K562 (cell line): ENCODE results near the gene SAP25. TPM values are rescaled to one million over a fixed set of nuclear protein-coding genes. Genes with fewer than 3 reads are reported as not detected.

Experiments used
- ATAC-seq: fragments of 200-7000 bp; cut with Tn5 transposase; 3 replicates; pipeline ENCODE4 v1.9.1; 2020; ENCODE audit warnings: moderate library complexity
- BruUV-seq: library from RNA; stranded (reverse); fragments of 400-500 nt; replicated peaks from 2 replicates; lab custom pipeline; 2021; lab: Mats Ljungman, UMichigan
- CTCF ChIA-PET: fragments of 300-600 bp; formaldehyde crosslinking; extraction: SDS; loops from one replicate; lab custom pipeline; 2021; ENCODE audit warnings: low intra/inter-chr PET ratio; lab: Yijun Ruan, JAX
- POLR2A ChIA-PET: fragments of 300-600, 350-650 bp; sonication (Branson Sonifier 250); formaldehyde crosslinking; extraction: SDS; loops from one replicate; lab custom pipeline; 2021; ENCODE audit warnings: antibody characterized with exemption, inconsistent platforms; lab: Yijun Ruan, JAX
- DNase-seq, 4 experiments: peaks; one replicate each; pipeline versions ENCODE4 v3.0.0 to v3.0.0-alpha.2; 2011 to 2018; ENCODE audit warnings: low spot score in 3 of 4, mixed read lengths in 3 of 4; ENCODE audit errors: extremely low read depth in 1 of 4
- FAIRE-seq: peaks from 2 replicates; lab custom pipeline; 2011; peaks lifted over from hg19 to GRCh38; lab: Jason Lieb, UNC
- H2AFZ ChIP-seq: 2 replicates; pipeline ENCODE4 v1.6.0; 2011; ENCODE audit warnings: low read depth, low read length, control low read depth, inconsistent platforms
- H3K27ac ChIP-seq: fragments of 200-600 bp; 3 replicates; pipeline ENCODE4 v1.8.0; 2011; ENCODE audit warnings: low read depth, mild to moderate bottlenecking, control low read depth, inconsistent platforms, low read length, moderate library complexity, mixed read lengths; ENCODE audit errors: extremely low read depth
- H3K27me3 ChIP-seq, 2 experiments: fragments of 300-600 bp in 1 of 2; 2 replicates in 1 of 2; 3 replicates in 1 of 2; pipeline versions ENCODE4 v1.6.0 to v1.8.0; 2011; ENCODE audit warnings: inconsistent platforms in 2 of 2, low read length in 2 of 2, mild to moderate bottlenecking in 1 of 2, mixed read lengths in 1 of 2, moderate library complexity in 1 of 2; ENCODE audit not compliant: control insufficient read depth in 2 of 2, insufficient read depth in 2 of 2
- H3K36me3 ChIP-seq: fragments of 300-600 bp; 3 replicates; pipeline ENCODE4 v1.8.0; 2011; ENCODE audit warnings: mild to moderate bottlenecking, low read length, inconsistent platforms; ENCODE audit not compliant: control insufficient read depth, insufficient read depth
- H3K4me1 ChIP-seq, 2 experiments: fragments of 200-600 bp in 1 of 2; replicated peaks in 1 of 2; 2 replicates in 1 of 2; 3 replicates in 1 of 2; pipeline versions ENCODE4 v1.5.1 to v1.8.0; 2011; ENCODE audit warnings: inconsistent platforms in 2 of 2, low read length in 2 of 2, mild to moderate bottlenecking in 1 of 2, mixed read lengths in 1 of 2, moderate library complexity in 1 of 2; ENCODE audit not compliant: control insufficient read depth in 2 of 2, insufficient read depth in 2 of 2
- H3K4me2 ChIP-seq: 2 replicates; pipeline ENCODE4 v1.6.1; 2011; ENCODE audit warnings: low read length, control low read depth, inconsistent platforms, mixed read lengths; ENCODE audit not compliant: insufficient read depth
- H3K4me3 ChIP-seq: fragments of 200-600 bp; sonication (generic), shearing (Covaris generic); 2 replicates; pipeline ENCODE4 v1.5.1; 2016; ENCODE audit warnings: control low read depth, inconsistent platforms
- H3K79me2 ChIP-seq: fragments of 200-600 bp; 3 replicates; pipeline ENCODE4 v1.8.0; 2011; ENCODE audit warnings: low read length, inconsistent platforms; ENCODE audit not compliant: control insufficient read depth, insufficient read depth
- H3K9ac ChIP-seq, 2 experiments: 2 replicates each; pipeline versions ENCODE4 v1.6.0 to v1.6.1; 2011; ENCODE audit warnings: low read depth in 2 of 2, low read length in 2 of 2, control low read depth in 1 of 2, inconsistent platforms in 1 of 2, mild to moderate bottlenecking in 1 of 2, mixed read lengths in 1 of 2; ENCODE audit not compliant: insufficient read depth in 1 of 2
- H3K9me1 ChIP-seq: one replicate; pipeline ENCODE4 v1.6.0; 2011; ENCODE audit warnings: inconsistent platforms, mild to moderate bottlenecking, low read length, moderate library complexity; ENCODE audit not compliant: control insufficient read depth, insufficient read depth
- H3K9me3 ChIP-seq: replicated peaks from 2 replicates; pipeline ENCODE4 v1.5.1; 2011; ENCODE audit warnings: low read depth, low read length, inconsistent platforms; ENCODE audit not compliant: control insufficient read depth, insufficient read depth
- H4K20me1 ChIP-seq: replicated peaks from 2 replicates; pipeline ENCODE4 v1.6.1; 2011; ENCODE audit warnings: low read length, inconsistent platforms, mixed read lengths; ENCODE audit not compliant: control insufficient read depth, insufficient read depth
- BCL6 ChIP-seq: fragments of 250-450 bp; sonication (Bioruptor Pico); IDR thresholded peaks from 2 replicates; pipeline ENCODE4 v1.4.0; 2020
- BRD4 ChIP-seq: fragments of 200-600 bp; sonication (generic); IDR thresholded peaks from 2 replicates; pipeline ENCODE4 v1.6.1; 2017; ENCODE audit warnings: inconsistent platforms
- DIDO1 ChIP-seq: fragments of 450-650 bp; IDR thresholded peaks from 2 replicates; pipeline ENCODE4 v1.6.1; 2016; ENCODE audit warnings: low read depth, missing biosample characterization, missing genetic modification characterization
- E2F3 ChIP-seq: fragments of 250-450 bp; sonication (Bioruptor Pico); IDR thresholded peaks from 2 replicates; pipeline ENCODE4 v1.4.0; 2020; ENCODE audit warnings: mild to moderate bottlenecking
- HDAC1 ChIP-seq, 2 experiments: fragments of 450-650 bp; IDR thresholded peaks; 2 replicates each; pipeline ENCODE4 v1.6.1; 2016 to 2017; ENCODE audit warnings: inconsistent platforms in 1 of 2, mild to moderate bottlenecking in 1 of 2, moderate library complexity in 1 of 2
- HDAC3 ChIP-seq: fragments of 450-650 bp; IDR thresholded peaks from 2 replicates; pipeline ENCODE4 v1.6.1; 2018; ENCODE audit warnings: borderline replicate concordance, mild to moderate bottlenecking, moderate library complexity; ENCODE audit not compliant: partially characterized antibody
- JUNB ChIP-seq: fragments of 450-650 bp; formaldehyde crosslinking; conservative IDR thresholded peaks from 2 replicates; pipeline ENCODE4 v1.4.0; 2020; ENCODE audit warnings: mild to moderate bottlenecking
- MYBL2 ChIP-seq, 2 experiments: fragments of 450-650 bp in 1 of 2; sonication (generic) in 1 of 2; formaldehyde crosslinking in 1 of 2; IDR thresholded peaks; 2 replicates each; pipeline versions ENCODE4 v1.6.1 to v1.8.1; 2017 to 2022; ENCODE audit warnings: borderline replicate concordance in 1 of 2, inconsistent platforms in 1 of 2, low read depth in 1 of 2, mild to moderate bottlenecking in 1 of 2, missing genetic modification reagents in 1 of 2, moderate library complexity in 1 of 2
- MYC ChIP-seq, 2 experiments: fragments of 250-450 bp in 1 of 2; sonication (Bioruptor Pico) in 1 of 2; IDR thresholded peaks; 2 replicates each; pipeline versions ENCODE4 v1.5.1 to v1.6.1; 2012 to 2021; ENCODE audit warnings: low read depth in 2 of 2, borderline replicate concordance in 1 of 2, improper control_type of control experiment in 1 of 2, low read length in 1 of 2, mild to moderate bottlenecking in 1 of 2, moderate library complexity in 1 of 2
- NCOR1 ChIP-seq: fragments of 450-650 bp; IDR thresholded peaks from 2 replicates; pipeline ENCODE4 v1.6.1; 2016; ENCODE audit warnings: mild to moderate bottlenecking, moderate library complexity
- NELFE ChIP-seq: IDR thresholded peaks from 2 replicates; pipeline ENCODE4 v1.6.1; 2011; ENCODE audit warnings: mild to moderate bottlenecking; ENCODE audit not compliant: insufficient read depth, insufficient read length
- SIX5 ChIP-seq, 2 experiments: IDR thresholded peaks; 2 replicates each; pipeline ENCODE4 v1.6.1; 2011; ENCODE audit warnings: low read length in 2 of 2, borderline replicate concordance in 1 of 2, low read depth in 1 of 2, mild to moderate bottlenecking in 1 of 2, moderate library complexity in 1 of 2; ENCODE audit not compliant: insufficient read depth in 1 of 2
- SNIP1 ChIP-seq: fragments of 450-650 bp; IDR thresholded peaks from 2 replicates; pipeline ENCODE4 v1.7.1; 2017; ENCODE audit warnings: low read depth, mild to moderate bottlenecking
- TFAM ChIP-seq: fragments of 250-450 bp; sonication (Bioruptor Pico); conservative IDR thresholded peaks from 2 replicates; pipeline ENCODE4 v1.5.0; 2021; ENCODE audit warnings: mild to moderate bottlenecking, moderate library complexity
- THRAP3 ChIP-seq: fragments of 450-650 bp; IDR thresholded peaks from 2 replicates; pipeline ENCODE4 v1.6.1; 2016; ENCODE audit warnings: mild to moderate bottlenecking, inconsistent platforms, borderline replicate concordance
- USF1 ChIP-seq: sonication (generic); formaldehyde crosslinking; IDR thresholded peaks from 2 replicates; pipeline ENCODE4 v1.9.0; 2022; ENCODE audit warnings: mild to moderate bottlenecking, missing genetic modification reagents
- USF2 ChIP-seq: sonication (generic); formaldehyde crosslinking; IDR thresholded peaks from 2 replicates; pipeline ENCODE4 v1.5.0; 2020; ENCODE audit warnings: missing genetic modification reagents
- ZFX ChIP-seq: sonication (generic); formaldehyde crosslinking; IDR thresholded peaks from 2 replicates; pipeline ENCODE4 v1.8.0; 2022; ENCODE audit warnings: mild to moderate bottlenecking, missing genetic modification reagents, moderate library complexity
- ZNF232 ChIP-seq: sonication (generic); formaldehyde crosslinking; IDR thresholded peaks from 2 replicates; pipeline ENCODE4 v1.8.0; 2022; ENCODE audit warnings: mild to moderate bottlenecking, missing genetic modification reagents
- ZNF586 ChIP-seq: fragments of 450-650 bp; formaldehyde crosslinking; conservative IDR thresholded peaks from 2 replicates; pipeline ENCODE4 v1.4.0; 2020; ENCODE audit warnings: mild to moderate bottlenecking, moderate library complexity
- ZNF75A ChIP-seq: fragments of 450-650 bp; formaldehyde crosslinking; IDR thresholded peaks from 2 replicates; pipeline ENCODE4 v1.4.0; 2020; ENCODE audit warnings: mild to moderate bottlenecking
- WGBS: fragments of 100-300 bp; shearing (Covaris generic); methylation state at CpG from one replicate; pipeline ENCODE4 v1.1.6; 2016; ENCODE audit warnings: low coverage, mixed read lengths; ENCODE audit not compliant: insufficient coverage; ENCODE audit errors: missing lambda C conversion rate; 5-methylcytosine and 5-hydroxymethylcytosine counted together
- in situ Hi-C: fragments of 300-500 bp; cut with MboI; formaldehyde crosslinking; loops from 4 replicates; pipeline ENCODE4 v1.15.0; 2018; ENCODE audit warnings: inconsistent platforms, mixed read lengths
- intact Hi-C: fragments of 100-400 bp; cut with micrococcal nuclease; formaldehyde crosslinking; loops from 2 replicates; pipeline ENCODE4 v1.14.2; 2022
- polyA plus RNA-seq, 8 experiments: library from polyadenylated mRNA; depleted of rRNA in 4 of 8; stranded (reverse) in 5 of 8; unstranded in 3 of 8; fragments of >200 nt; fragmentation: Nextera tagmentation in 2 of 8; fragmentation: Illumina TruSeq in 1 of 8; extraction: Ambion mirVana in 2 of 8; extraction: Trizol in 1 of 8; gene quantifications; 2 replicates each; pipeline versions ENCODE4 v1.2.1 to v1.2.3, GENCODE V29; 2011 to 2014; ENCODE audit warnings: inconsistent platforms in 1 of 8, missing spikeins in 1 of 8
- total RNA-seq, 7 experiments: library from RNA; depleted of rRNA in 6 of 7; stranded (reverse); fragments of >200 nt in 6 of 7; fragmentation: Illumina TruSeq in 2 of 7; extraction: Trizol in 2 of 7; gene quantifications; 2 replicates each; pipeline versions ENCODE4 v1.2.1 to v1.2.3, GENCODE V29; 2011 to 2021; ENCODE audit warnings: low replicate concordance in 1 of 7

Gene SAP25
- total and polyA plus RNA-seq, 9 of the 15 experiments (the other 6 are each of a cell fraction or from before 2014, with no cell fraction given): 0.13 to 5.3 (median 0.78) TPM; not detected in 1

- ChIA-PET CTCF (interaction anchor here (0.6 kb wide), 3 partner anchors 68 to 382 kb away, joined by 3 to 5 read pairs (median 3); no protein-coding TSS in a partner anchor), POLR2A (interaction anchor here (0.6 to 5.9 kb wide), 18 partner anchors 10 to 184 kb away, joined by 3 to 54 read pairs (median 5); partner anchors contain the start of genes AGFG2, FBXO24, LRCH4 and PCOLCE)
- no peaks in the 10 kb centered on the region for H3K9me1 ChIP-seq
- in situ Hi-C loops (no loop called here), intact Hi-C loops (loop anchor here (1.0 to 2.0 kb wide), 2 partner anchors 60 to 78 kb away; partner anchors contain the start of gene GNB2)
- ATAC-seq: peak; percentile 35
- peaks cover 6% of the 10 kb centered on the region; the same call in 2 of the 3 replicates for H3K79me2 ChIP-seq
- peak overlapping the region; percentile 41 for H2AFZ ChIP-seq
- H3K9ac ChIP-seq: peak overlapping the region; percentile 63 to 95
- no peaks in the 10 kb centered on the region for H4K20me1 ChIP-seq
- H3K9me3 ChIP-seq: no peaks in the 10 kb centered on the region
- TSS peak; percentile 78 for BruUV-seq
- peaks cover 3% of the 10 kb centered on the region; the same call in 1 of the 3 replicates for H3K36me3 ChIP-seq
- WGBS: 6% methylated on average over 26 of the region's 29 CpGs
- H3K4me1 ChIP-seq: peaks cover 19 to 28% of the 10 kb centered on the region in 2 experiments; a peak in 4 of 5 replicates
- H3K4me2 ChIP-seq: peak overlapping the region; percentile 81
- no peak for FAIRE-seq
- H3K4me3 ChIP-seq: peak overlapping the region; percentile 52
- H3K27me3 ChIP-seq: no peaks in the 10 kb centered on the region
- H3K27ac ChIP-seq: peak overlapping the region; percentile 12; the same call in 2 of the 3 replicates
- DNase-seq: peak in 3 of 4 experiments; percentile 45 to 64 (median 63)
- TF ChIP-seq HDAC1 (IDR thresholded peaks at IDR 0.05) (0 out of 4 replicates have a peak, but pooled peaks of 1 of the 2 experiments have one; percentile 17), THRAP3 (no peak), ZFX (CRISPR knock-in tag) (peak; percentile 4; the same call in 1 of the 2 replicates), DIDO1 (tag) (no peak), USF2 (CRISPR knock-in tag) (no peak), HDAC3 (no peak), SIX5 (IDR thresholded peaks at IDR 0.05; ENCODE audit: borderline replicate concordance in 1 of 2, insufficient read depth in 1 of 2, low read depth in 1 of 2, low read length in 2 of 2) (no peak), NELFE (no peak), TFAM (CRISPR knock-in tag) (no peak), MYBL2 (IDR thresholded peaks at IDR 0.05; ENCODE audit: low read depth) (no peak), MYBL2 (CRISPR knock-in tag; IDR thresholded peaks at IDR 0.05; ENCODE audit: borderline replicate concordance) (no peak), JUNB (CRISPR knock-in tag) (no peak), BCL6 (CRISPR knock-in tag) (no peak), BRD4 (no peak), ZNF75A (CRISPR knock-in tag) (no peak), NCOR1 (no peak), MYC (IDR thresholded peaks at IDR 0.05; ENCODE audit: low read depth, low read length) (no peak), MYC (CRISPR knock-in tag; IDR thresholded peaks at IDR 0.05; ENCODE audit: borderline replicate concordance, low read depth) (0 out of 2 replicates have a peak, but pooled peaks have one; percentile 50), SNIP1 (no peak), ZNF586 (no peak), E2F3 (CRISPR knock-in tag) (no peak), ZNF232 (CRISPR knock-in tag) (no peak), USF1 (CRISPR knock-in tag) (no peak)
These were observed 39.2 kb upstream of the SAP25 start for GRCh38 chr7:100612730-100613390.
